DMS53 treated with DMSO at 0.1 percent for 48 hours (cell line): ENCODE data around the gene KCNT1.

Experiments used
- DNase-seq: peaks from one replicate; lab custom pipeline; 2025; ENCODE audit not compliant: unreplicated experiment; lab: John Stamatoyannopoulos, UW

KCNT1 gene

DNA sequence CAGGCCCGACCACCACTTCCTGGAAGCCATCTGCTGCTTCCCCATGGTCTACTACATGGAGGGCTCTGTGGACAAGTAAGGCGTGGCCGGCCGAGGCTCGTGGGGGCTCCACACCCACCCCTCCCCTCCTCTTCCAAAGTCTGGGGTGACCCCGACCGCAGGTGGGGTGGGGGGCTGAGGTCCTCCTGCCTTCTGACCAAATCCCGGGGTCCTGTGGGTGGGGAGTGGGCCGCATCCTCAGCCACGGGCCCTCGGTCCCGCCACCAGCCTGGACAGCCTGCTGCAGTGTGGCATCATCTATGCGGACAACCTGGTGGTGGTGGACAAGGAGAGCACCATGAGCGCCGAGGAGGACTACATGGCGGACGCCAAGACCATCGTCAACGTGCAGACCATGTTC is 76.4 kb downstream of the KCNT1 start:
- no peak for DNase-seq

GRCh38 chr9:135779571-135779970 is 77.6 kb downstream of the KCNT1 start:
- no peak for DNase-seq

GRCh38 chr9:135780086-135780485 is 78.1 kb downstream of the KCNT1 start:
- DNase-seq, result no peak

DNA sequence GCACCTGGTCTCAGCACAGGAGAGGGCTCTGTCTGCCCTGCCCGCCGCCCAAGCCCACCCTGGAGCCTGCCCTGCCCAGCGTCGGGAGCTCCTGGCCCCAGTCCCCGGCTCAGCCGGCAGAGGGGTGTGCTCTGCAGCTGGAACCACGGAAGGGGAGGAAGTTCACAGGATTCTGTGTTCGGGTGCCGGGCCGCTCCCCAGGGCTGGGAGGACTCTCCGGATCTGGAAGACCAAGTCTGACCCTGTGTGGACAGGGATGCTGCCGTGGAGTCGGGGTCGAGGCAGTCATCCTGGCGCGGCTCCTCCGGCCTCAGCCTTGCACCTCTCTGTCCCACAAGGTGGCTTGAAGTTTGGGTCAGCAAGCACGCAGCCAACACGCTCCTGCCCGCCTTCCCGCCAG is 78.6 kb downstream of the KCNT1 start:
- no peak for DNase-seq

- DNase-seq, result no peak
Observed at GRCh38 chr9:135782946-135783345, 81.0 kb downstream of the KCNT1 start.

DNA sequence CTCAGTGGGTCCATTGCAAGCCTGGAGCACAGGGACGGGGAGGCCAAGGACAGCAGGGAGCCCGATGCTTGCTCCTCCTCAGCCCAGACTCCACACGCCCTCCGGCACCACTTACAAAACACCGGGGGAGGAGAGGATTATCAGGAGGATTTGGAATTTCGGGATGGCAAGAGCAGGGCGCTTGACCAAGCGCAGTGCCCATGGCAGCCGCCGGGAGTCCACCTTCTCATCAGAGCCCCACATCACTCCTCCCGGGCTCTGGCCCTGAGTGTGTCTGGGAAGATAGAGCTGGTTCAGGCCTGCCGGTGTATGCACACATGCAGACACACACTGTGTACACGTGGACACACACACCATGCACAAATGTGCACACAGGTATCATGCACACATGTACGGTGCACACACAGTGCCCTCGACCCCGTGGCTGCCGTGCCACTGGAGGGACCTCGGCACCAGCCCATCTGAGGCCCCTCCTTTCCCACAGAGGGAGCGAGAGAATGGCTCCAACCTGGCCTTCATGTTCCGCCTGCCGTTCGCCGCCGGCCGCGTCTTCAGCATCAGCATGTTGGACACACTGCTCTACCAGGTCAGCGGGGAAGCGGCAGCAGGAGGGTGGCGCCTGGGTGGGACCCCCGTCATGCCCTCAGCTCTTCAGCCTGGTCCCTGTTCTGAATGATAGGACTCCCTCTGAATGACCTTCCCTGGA is 81.7 kb downstream of the KCNT1 start:
- no peak for DNase-seq

GRCh38 chr9:135785013-135785575 is 83.1 kb downstream of the KCNT1 start:
- no peak for DNase-seq

DNA sequence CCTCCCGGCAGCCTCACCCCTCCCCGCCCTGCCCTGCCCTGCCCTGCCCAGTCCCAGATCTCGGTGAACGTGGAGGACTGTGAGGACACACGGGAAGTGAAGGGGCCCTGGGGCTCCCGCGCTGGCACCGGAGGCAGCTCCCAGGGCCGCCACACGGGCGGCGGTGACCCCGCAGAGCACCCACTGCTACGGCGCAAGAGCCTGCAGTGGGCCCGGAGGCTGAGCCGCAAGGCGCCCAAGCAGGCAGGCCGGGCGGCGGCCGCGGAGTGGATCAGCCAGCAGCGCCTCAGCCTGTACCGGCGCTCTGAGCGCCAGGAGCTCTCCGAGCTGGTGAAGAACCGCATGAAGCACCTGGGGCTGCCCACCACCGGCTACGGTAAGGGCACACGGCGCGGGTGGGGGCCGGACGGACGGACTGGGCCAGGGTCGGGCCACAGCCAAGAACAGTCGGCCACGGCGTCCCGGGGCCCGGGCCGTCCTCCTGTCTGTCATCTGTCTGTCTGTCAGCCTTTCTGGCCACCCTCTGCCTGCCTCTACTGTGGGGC is 84.2 kb downstream of the KCNT1 start:
- DNase-seq, result no peak

DNA sequence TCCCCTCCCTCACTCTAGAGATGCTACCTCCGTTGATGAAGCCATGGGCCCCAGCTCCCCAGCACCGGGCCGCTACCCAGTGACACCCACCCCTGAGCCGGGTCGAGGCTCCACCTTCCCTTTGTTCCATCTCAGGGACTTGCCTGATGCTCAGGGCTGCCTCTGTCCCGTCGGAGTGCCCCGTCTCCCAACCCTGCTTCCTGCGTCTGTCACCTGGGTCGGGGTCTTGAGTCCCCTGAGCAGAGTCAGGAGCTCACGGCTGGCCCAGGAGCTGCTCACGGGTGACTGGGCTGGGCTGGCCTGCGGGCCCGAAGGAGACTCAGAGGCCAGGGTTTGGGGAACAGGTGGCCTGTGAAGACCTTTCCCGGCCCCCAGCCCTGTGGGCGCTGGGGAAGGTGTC is 85.3 kb downstream of the KCNT1 start:
- DNase-seq, result no peak

GRCh38 chr9:135787776-135788575 is 86.0 kb downstream of the KCNT1 start:
- no peak for DNase-seq

DNA sequence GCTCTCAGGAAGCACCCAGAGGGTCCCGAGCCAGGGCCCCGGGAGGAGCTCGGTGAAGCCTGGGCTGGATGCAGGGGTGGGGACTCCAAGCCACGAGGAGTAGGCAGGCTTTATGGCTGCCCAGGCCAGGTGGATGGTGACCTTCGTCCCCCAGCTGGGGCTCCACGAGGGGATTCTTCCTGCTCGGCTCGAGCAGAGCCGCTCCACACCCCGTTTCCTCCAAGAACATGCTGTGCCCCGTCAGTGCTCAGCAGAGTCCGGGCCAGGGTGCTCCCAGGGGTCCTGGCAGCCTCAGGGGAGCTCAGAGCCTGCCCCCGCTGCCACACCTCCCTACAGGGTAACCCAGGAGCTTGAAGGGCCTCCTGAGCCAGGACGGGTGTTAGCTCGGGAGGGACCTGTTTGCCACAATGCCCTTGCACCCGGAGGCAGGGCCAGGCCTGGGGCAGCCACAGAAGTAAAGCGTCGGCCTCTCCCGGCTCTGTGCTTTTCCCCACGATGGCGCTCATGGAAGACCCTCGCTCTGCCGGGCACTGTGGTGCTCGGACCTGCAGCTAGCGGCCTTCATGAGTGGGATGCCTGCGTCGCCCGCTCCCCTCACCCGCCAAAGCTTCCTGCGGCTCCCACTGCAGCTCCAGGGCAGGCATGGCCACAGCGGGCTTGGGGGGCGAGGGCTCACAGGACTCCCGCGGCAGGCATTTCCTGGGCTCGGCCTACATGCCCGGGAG is 86.8 kb downstream of the KCNT1 start:
- DNase-seq, result no peak

DNA sequence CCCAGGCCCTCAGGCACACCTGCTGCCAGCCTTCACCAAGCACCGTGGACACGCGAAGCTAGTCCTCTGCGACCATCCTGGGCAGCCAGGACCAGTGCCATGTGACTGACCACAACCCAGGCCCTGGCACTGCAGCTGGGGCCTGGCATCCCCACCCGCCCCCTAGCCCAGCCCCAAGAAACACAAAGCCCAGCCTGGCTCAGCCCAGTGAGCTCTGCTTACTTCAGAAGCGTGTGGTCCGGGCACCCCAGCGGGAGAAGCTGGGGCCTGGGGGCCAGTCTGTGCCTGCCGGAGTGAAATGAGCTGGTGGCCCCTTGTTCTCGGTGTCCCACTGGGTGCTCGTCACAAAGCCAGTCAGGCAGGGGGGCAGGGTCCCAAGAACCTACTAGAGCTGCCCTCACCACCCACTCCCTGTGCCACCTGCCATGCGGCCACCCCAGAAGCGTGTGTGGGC is 87.9 kb downstream of the KCNT1 start:
- DNase-seq, result no peak

DNA sequence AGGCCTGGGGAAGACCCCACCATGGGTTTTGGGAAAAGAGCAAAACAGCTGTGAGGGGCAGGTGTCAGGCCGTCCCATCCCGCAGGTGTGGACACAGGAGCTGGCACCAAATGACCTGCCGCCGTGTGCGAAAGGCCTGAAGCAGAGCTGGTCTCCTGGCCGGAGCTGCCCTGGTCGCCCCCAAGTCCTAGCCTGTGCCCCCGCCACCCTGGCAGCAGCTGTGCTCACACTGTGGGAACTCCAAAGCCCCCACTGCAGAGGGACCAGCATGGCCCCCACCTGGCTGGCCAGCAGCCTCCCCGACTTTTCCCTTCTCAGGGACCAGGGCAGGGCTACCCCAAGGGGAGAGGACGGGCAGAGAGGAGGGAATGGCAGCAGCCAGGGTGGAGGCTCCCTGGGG is 88.4 kb downstream of the KCNT1 start:
- DNase-seq, result no peak

GRCh38 chr9:135790850-135791249 is 88.9 kb downstream of the KCNT1 start:
- peak; percentile 38 for DNase-seq

- DNase-seq, result peak; percentile 82
Observed at GRCh38 chr9:135791431-135792267, 89.7 kb downstream of the KCNT1 start.

- no peak for DNase-seq
Observed at GRCh38 chr9:135792268-135793128, 90.5 kb downstream of the KCNT1 start.

GRCh38 chr9:135793221-135794056 is 91.5 kb downstream of the KCNT1 start:
- no peak for DNase-seq

GRCh38 chr9:135794057-135794335 is 92.0 kb downstream of the KCNT1 start:
- DNase-seq, result no peak
